NCI-H510A (cell line): ENCODE results near the gene COPS6.
A peak's percentile ranks its signal among the peaks of the same experiment; 100 is the strongest.

Experiments used
- DNase-seq: peaks from one replicate; lab custom pipeline; 2025; lab: John Stamatoyannopoulos, UW

The COPS6 gene

GRCh38 chr7:100102950-100103840 lies 14.4 kb downstream of the COPS6 start:
- DNase-seq: no peak

- DNase-seq: no peak
Observed at GRCh38 chr7:100105534-100105933, 16.8 kb downstream of the COPS6 start.

- no peak for DNase-seq
Observed at GRCh38 chr7:100106633-100107032, 17.9 kb downstream of the COPS6 start.

DNA sequence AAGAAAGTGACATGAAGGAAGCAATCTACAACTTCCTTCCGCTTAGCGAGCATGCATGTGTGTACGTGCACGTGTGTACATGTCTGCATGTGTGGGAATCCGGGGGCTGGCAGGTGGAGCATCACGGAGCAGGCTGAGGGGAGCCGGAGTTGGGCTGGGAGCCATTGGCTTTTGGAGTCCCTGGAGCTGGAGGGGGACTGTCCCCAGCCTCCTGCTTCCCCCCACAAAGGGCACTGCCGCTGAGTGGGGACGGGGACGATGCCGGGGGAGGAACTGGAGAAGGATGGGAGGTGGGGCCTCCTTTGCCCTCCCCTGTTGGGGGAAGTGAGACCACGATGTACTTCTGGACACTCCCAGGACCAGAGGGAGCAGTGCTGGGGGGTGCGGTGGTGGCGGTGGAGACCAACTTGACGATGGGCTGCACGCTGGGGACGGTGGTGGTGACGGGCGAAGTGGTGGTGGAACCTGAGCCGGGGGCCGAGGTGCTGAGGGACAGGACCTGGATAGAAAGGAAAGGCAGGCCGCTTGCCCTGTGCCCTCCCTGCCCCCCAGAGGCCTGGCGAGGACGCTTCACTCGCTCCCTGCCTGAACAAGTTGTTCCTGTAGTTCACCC lies 18.5 kb downstream of the COPS6 start:
- no peak for DNase-seq

- no peak for DNase-seq
Observed at GRCh38 chr7:100107890-100108289, 19.1 kb downstream of the COPS6 start.

DNA sequence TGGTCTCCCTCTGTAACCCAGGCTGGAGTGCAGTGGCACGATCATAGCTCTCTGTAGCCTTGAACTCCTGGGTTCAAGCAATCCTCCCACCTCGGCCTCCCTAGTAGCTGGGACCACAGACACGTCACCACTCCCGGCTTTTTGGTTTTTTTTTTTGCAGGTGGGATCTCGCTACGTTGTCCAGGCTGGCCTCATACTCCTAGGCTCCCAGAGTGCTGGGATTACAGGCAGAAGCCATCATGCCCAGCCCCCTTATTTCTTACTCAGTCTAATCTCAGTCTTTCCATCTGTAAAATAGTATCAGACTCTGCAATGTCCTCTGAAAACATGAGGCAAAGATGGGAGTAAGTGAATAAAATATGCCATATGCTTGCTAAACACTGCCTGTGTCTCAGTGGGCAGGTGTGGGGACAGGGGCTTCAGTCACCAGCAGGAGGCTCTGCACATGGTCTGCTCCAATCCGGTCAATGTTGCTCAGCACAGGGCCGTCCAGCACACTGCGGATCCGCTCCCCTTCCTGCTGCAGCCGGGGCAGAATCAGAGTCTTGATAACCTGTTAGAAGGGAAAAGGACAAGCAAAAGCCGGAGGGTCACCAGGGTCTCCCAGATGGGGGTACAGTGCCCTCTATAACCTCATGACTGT lies 20.9 kb downstream of the COPS6 start:
- DNase-seq: no peak

DNA sequence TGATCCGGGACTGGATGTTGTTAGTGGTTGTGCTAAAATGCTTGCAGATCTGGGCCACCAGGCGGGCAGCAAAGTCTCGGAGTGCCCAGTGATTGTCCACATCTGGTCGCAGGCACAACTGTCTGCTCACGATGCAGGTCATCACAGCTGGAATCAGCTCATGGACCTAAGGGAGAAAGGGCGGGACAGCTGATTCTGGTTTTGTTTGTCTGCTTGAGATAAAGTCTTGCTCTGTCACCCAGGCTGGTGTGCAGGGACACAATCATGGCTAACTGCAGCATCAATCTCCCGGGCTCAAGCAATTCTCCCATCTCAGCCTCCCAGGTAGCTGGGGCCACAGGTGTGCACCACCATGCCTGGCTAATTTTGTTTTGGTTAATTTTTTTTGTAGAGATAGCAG lies 22.4 kb downstream of the COPS6 start:
- no peak for DNase-seq

DNA sequence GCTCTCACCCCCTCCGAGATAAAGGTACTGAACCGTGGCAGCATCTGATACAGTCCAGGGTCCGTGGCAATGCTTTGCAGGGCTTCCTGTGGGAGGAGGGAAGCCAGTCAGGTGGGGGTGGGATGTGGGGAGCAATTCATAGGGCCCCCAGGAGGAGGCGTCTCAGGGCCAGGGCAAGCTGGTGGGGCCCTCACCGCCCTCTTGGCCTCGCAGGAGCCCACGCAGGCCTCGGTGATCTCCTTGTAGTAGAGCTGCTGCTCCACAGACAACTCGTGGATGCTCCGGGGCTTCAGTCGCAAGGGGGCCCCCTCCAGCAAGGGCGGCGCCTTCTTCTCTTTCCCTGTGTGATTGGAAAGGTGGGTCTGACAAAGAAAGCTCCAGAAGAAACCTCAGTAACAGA lies 23.1 kb downstream of the COPS6 start:
- no peak for DNase-seq

- no peak for DNase-seq
Observed at GRCh38 chr7:100115026-100115425, 26.3 kb downstream of the COPS6 start.

DNA sequence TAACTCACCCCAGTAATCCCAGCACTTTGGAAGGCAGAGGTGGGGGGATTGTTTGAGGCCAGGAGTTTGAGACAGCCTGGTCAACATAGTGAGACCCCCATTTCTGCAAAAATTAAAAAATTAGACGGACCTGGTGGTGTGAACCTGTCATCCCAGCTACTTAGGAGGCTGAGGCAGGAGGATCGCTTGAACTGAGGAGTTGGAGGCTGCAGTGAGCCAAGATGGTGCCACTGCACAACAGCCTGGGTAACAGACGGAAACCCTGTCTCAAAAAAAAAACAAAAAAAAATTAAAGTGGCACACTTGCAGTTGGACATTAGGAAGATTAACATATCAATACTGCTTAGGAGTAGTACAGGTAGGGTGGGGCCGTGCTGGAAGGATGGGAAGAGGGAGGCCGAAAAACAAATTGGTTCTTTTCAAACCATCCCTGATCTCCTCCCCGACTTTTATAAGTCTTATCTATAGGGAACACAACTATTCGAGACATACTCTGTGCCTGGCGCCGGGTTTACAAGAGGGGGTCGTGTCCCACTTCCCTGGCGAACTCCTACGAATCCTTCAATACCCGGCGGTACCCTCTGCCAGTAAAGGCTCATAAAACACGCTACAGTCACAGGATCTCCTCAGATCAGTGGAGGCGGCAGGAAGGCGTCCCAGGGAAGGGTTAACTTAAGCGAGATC lies 29.8 kb downstream of the COPS6 start:
- no peak for DNase-seq

DNA sequence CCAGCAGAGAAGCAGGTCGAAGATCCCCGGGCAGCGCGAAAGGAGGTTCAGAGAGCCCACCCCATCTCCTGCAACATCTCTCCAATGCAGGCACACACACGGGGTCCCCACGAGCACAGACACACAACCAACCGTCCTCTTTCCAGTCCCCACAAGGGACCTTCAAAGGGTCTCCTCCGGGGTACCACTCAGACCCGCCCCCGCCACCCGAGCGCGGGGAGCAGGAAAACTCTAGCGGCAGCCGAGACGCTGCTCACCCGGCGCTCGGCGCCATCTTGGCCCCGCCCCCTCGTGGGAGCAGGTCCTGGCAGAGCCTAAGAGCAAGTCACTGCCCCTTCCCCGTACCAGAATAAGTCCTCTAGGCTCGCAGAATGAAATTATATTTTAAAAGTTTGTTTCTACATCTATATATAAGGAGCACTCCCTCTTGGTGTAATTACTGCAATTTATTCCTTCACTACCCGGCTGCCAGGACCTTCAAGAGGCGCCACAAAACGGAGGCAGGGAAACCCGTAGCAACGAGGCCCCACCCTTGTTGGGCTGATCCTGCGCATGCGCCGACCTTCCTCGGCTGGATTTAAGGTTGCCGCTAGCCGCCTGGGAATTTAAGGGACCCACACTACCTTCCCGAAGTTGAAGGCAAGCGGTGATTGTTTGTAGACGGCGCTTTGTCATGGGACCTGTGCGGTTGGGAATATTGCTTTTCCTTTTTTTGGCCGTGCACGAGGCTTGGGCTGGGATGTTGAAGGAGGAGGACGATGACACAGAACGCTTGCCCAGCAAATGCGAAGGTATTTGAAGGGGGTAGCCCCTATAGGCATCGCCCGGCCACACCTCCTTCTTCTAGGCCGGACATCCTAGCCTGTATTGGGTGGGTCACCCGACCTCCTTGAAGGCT lies 30.6 kb downstream of the COPS6 start, which contains the start of the genes CNPY4 and TAF6:
Gene CNPY4 (plus strand): TSS at position 563 of the 898 bp plus-strand sequence. CDS start 111 bp downstream, at position 674.
Gene TAF6 (minus strand): TSS at position 287 of the 898 bp plus-strand sequence. CDS start 5,149 bp downstream, outside the sequence.
- DNase-seq: peak; percentile 74

DNA sequence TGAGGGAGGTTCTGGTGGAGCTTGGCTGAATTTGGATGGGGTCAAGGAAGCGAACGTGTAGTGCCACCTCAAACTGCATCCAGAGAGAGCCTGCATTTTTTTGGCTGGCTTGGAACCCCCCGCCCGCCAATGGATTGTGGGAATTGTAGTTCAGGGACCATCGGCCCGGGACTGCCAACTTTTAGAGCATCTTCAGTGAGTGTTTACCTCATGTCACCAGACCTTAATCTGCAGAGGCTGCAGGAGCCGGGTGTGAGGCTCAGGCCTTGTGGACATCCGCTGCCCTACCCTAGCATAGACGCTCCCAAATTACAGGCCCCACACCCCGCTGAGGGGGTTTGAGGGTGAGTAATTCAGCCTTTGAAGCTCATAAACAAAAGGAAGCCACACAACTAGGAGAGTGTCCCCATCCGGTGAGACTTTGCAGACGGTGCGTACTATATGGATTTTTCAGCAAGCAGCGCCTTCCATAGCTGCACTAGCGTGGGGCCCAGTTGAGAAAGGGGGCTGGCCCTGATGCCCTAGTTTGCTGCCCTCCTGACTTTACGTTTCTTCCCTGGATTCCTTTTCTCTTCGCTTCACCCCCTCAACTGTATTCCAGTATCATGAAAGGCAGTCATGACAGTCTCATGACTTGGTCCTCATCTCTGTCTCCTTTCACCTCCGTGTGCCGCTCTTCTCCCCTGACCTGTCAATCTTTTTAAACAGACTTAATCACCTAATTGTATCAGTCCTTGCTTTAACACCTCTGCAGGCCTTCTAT lies 31.4 kb downstream of the COPS6 start:
- no peak for DNase-seq

DNA sequence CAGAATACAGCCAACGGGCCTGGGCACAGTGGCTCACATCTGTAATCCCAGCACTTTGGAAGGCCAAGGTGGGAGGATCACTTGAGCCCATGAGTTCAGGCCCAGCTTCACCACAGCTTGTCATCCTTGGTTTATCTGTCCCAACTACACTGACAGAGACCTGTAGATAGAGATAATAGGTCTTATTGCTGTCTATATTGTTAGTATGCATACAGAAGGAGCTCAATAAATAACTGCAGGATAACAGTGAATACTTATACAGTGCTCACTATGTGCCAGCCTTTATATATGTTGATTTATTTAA lies 31.9 kb downstream of the COPS6 start:
- DNase-seq: no peak

DNA sequence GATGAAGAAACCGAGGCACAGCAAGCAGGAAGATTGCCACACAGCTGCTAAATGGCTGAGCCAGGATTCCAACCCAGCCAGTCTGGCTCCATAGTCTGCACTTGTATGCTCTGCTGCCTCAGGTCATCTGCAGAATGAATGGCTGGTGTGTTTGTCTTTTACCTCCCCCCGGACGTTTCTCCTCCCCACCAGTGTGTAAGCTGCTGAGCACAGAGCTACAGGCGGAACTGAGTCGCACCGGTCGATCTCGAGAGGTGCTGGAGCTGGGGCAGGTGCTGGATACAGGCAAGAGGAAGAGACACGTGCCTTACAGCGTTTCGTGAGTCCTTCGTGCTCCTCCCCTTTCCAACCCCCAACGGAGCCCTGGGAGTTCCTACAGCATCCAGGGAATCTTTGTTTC lies 33.3 kb downstream of the COPS6 start:
- peak; percentile 88 for DNase-seq

GRCh38 chr7:100122568-100122967 lies 33.8 kb downstream of the COPS6 start:
- no peak for DNase-seq

- no peak for DNase-seq
Observed at GRCh38 chr7:100124301-100125230, 35.8 kb downstream of the COPS6 start.

DNA sequence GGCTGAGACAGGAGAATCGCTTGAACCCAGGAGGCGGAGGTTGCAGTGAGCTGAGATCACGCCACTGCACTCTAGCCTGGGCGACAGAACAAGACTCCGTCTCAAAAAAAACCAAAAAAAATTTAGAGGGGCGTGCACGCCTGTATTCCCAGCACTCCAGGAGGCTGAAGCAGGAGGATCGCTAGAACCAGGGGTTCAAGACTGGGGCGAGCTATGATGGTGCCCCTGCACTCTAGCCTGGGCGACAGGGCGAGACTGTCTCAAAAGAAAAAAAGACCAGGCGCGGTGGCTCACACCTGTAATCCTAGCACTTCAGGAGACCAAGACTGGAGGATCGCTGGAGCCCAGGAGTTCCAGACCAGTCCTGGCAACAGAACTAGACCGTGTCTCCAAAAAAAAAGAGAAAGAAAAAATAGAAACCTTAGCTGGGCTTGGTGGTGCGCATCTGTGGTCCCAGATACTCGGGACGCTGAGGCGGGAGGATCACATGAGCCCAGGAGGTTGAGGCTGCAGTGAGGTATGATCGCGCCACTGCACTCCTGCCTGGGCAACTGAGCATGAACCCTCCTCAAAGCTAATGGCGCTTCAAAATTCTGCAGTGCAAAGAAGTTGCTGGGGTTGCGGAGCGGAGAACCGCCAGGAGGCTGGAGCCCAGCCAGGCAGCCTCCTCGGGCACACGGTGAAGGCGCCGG lies 37.6 kb downstream of the COPS6 start:
- DNase-seq: no peak

GRCh38 chr7:100126931-100127865 lies 38.4 kb downstream of the COPS6 start, which contains the start of gene MBLAC1:
Gene MBLAC1 (plus strand): TSS chr7:100126967. CDS start chr7:100127396, 429 bp downstream.
- peak; percentile 76 for DNase-seq
